ENCODE data around the gene GRAP. TPM values are rescaled to one million over a fixed set of nuclear protein-coding genes. Genes with fewer than 3 reads are reported as not detected.
"Not testable (repeated sequence)": the region's sequence is repeated elsewhere in the genome, so short reads cannot be mapped to it uniquely, and the experiment has no call there.

GRAP gene
- total and polyA plus RNA-seq, 9 donors = 0.61 to 7.2 (median 2.5) TPM

DNA sequence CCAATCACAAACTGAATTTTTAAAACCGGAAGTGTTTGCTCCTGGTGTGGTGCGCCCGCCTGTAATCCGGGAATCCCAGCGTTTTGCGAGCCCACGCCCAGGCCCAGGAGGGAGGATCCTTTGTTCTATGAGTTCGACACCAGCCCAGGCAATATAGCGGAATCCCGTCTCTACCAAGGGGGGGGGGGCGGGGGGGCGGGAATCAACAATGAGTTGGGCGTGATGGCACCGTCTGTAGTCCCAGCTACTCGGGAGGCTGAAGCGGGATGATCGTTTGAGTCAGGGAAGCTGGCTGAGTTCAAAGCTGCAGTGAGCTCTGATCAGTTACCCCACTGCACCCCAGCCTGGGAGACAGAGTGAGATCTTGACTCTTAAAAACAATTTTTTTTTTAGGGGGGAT lies 17.6 kb upstream of the GRAP start:
- H3K9me3 ChIP-seq; H3K4me3 ChIP-seq; H3K27me3 ChIP-seq; H3K36me3 ChIP-seq; intact Hi-C loops (cut with DNase I); H3K27ac ChIP-seq; H3K4me1 ChIP-seq (ENCODE audit: insufficient read depth): not testable (repeated sequence)
- WGBS, 3 donors = 0% methylated on average over 9 to 10 of the region's 17 CpGs; no CpG with 5 or more reads in 1 of the 3 donors
- DNase-seq = peak; percentile 5 to 51 (median 33)

DNA sequence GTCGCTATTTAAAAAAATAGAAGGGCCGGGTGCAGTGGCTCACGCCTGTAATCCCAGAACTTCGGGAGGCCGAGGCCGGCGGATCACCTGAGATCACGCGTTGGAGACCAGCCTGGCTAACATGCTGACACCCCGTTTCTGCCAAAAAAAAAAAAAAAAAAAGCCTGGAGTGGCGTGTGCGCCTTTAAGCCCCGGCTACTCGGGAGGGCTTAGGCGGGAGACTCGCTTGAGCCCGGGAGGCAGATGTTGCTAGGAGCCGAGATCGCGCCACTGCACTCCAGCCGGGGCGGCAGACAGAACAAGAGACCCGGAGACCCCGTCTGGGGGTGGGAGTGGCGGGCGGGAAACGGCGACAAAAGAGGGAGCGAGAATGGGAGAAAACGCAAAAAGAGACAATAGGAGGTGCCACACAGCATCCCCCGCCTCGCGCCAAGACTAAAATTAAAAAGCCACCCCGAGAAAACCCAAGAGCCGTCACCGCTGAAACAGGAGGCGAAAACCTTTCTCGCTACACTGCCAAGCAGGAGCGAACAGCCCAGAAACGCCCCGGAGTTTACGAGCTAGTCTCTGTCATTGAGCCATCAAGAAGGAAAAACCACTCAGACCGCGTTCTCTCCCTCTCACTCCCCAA lies 16.7 kb upstream of the GRAP start:
- H3K4me3 ChIP-seq; H3K9me3 ChIP-seq; intact Hi-C loops (cut with DNase I); H3K4me1 ChIP-seq (ENCODE audit: insufficient read depth); H3K27me3 ChIP-seq; H3K36me3 ChIP-seq: not testable (repeated sequence)
- DNase-seq = peak; percentile 49 to 81 (median 78)
- H3K27ac ChIP-seq = peak overlapping the region in 1 of 2 donors; percentile 79
- peak; percentile 37 for TF ChIP-seq POLR2A (IDR thresholded peaks at IDR 0.05)
- 0% methylated on average over 31 of the region's 44 CpGs; no CpG with 5 or more reads in 2 of the 3 donors for WGBS, 3 donors

DNA sequence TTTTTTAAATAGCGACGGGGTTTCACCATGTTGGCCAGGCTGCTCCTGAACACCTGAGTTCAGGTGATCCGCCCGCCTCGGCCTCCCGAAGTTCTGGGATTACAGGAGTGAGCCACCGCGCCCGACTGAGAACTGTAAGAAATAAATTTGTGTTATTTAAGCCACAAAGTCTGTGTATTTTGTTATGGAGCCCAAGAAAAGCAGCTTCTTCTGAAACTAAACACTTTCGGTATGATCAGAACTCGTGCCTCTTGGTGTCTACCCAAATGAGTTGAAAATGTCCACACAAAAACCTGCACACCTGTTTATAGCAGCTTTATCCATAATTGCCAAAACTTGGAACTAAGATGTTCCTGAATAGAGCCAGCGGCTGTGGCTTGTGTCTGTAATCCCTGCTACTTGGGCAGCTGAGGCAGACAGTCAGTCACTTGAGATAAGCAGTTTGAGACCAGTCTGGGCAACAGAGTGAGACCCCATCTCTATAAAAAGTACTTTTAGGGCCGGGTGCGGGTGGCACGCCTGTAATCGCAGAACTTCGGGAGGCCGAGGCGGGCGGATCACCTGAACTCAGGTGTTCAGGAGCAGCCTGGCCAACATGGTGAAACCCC lies 16.1 kb upstream of the GRAP start:
- H3K4me3 ChIP-seq; H3K27me3 ChIP-seq; H3K9me3 ChIP-seq; intact Hi-C loops (cut with DNase I); H3K27ac ChIP-seq; H3K36me3 ChIP-seq; DNase-seq; H3K4me1 ChIP-seq (ENCODE audit: insufficient read depth): not testable (repeated sequence)
- WGBS, 3 donors = no CpG with 5 or more reads among the region's 20 CpGs

DNA sequence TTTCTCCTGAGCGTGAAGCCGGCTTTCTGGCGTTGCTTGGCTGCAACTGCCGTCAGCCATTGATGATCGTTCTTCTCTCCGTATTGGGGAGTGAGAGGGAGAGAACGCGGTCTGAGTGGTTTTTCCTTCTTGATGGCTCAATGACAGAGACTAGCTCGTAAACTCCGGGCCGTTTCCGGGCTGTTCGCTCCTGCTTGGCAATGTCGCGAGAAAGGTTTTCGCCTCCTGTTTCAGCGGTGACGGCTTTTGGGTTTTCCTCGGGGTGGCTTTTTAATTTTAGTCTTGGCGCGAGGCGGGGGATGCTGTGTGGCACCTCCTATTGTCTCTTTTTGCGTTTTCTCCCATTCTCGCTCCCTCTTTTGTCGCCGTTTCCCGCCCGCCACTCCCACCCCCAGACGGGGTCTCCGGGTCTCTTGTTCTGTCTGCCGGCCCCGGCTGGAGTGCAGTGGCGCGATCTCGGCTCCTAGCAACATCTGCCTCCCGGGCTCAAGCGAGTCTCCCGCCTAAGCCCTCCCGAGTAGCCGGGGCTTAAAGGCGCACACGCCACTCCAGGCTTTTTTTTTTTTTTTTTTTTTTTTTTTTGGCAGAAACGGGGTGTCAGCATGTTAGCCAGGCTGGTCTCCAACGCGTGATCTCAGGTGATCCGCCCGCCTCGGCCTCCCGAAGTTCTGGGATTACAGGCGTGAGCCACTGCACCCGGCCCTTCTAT lies 15.4 kb upstream of the GRAP start:
- H3K4me3 ChIP-seq = not testable (repeated sequence)

DNA sequence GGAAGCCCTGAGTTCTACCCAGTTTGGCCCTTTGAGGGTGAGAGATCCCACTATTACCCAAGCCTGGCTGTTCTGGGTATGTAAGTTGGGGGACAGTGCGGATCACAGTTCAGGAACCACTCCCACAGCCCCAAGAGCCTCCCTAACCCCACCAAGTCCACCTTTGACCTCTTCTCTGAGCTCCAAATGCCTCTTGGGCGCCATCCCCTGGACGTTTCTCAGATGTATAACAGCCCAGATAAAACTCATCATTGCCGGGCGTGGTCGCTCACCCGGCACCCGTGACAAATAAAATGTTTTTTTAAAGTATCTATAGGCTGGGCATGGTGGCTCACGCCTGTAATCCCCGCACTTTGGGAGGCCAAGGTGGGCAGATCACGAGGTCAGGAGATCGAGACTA lies 8.7 kb upstream of the GRAP start:
- no CpG with 5 or more reads among the region's 12 CpGs for WGBS, 3 donors
- H3K9me3 ChIP-seq; H3K27me3 ChIP-seq; H3K4me1 ChIP-seq (ENCODE audit: insufficient read depth); DNase-seq; intact Hi-C loops (cut with DNase I); H3K4me3 ChIP-seq; H3K36me3 ChIP-seq; H3K27ac ChIP-seq: not testable (repeated sequence)

More for the DNA sequence above, 15.4 kb upstream of the GRAP start:
- WGBS, 3 donors = 0% methylated on average over 1 to 18 of the region's 51 CpGs; no CpG with 5 or more reads in 1 of the 3 donors
- intact Hi-C loops (cut with DNase I); H3K36me3 ChIP-seq; H3K9me3 ChIP-seq; H3K4me1 ChIP-seq (ENCODE audit: insufficient read depth); H3K27me3 ChIP-seq: not testable (repeated sequence)
- DNase-seq = peak; percentile 49 to 80 (median 67)
- peak overlapping the region in 1 of 2 donors; percentile 66 for H3K27ac ChIP-seq

DNA sequence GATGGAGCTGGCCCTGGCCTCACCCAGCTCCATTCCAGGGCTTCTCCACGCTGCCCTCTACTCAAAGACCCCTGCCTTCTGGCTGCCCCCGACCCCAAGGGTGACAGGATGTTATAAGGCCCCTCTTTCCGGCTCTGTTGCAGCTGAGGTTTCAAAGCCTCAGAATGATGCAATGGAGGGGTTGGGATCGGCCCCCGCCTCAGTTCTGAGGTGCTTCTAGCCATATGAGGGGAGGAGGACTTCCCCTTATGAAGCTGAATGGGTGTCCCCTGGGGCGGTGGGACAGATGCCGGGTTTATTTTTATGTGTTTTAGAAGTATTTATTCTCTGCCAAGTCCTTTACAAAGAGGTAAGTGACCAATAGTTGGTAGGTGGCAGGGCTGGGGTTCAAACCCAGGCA lies 2.1 kb upstream of the GRAP start:
- H3K36me3 ChIP-seq; H3K4me1 ChIP-seq (ENCODE audit: insufficient read depth); DNase-seq; H3K27me3 ChIP-seq; H3K27ac ChIP-seq; H3K4me3 ChIP-seq; H3K9me3 ChIP-seq; intact Hi-C loops (cut with DNase I): not testable (repeated sequence)
- 66% methylated on average over 2 of the region's 7 CpGs; no CpG with 5 or more reads in 2 of the 3 donors for WGBS, 3 donors

DNA sequence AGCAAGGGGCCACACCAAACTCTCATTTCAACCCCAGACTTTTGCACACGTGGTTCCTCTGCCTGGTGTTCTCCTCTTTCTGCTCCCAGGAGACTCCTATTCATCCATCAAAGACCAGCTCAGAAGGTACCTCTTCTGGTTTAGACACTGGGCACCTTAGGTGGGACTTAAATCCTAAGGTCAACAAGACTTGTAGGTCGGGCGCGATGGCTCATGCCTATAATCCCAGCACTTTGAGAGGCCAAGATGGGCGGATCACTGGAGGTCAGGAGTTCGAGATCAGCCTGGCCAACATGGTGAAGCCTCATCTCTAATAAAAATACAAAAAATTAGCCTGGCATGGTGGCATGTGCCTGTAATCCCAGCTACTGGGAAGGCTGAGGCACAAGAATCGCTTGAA lies 753 bp upstream of the GRAP start:
- H3K27me3 ChIP-seq; H3K36me3 ChIP-seq; H3K4me1 ChIP-seq (ENCODE audit: insufficient read depth); H3K9me3 ChIP-seq; H3K4me3 ChIP-seq; intact Hi-C loops (cut with DNase I); H3K27ac ChIP-seq: not testable (repeated sequence)
- DNase-seq = peak in 1 of 5 donors; percentile 3
- 97 to 100% (median 97%) methylated on average over 5 of the region's 7 CpGs for WGBS, 3 donors

DNA sequence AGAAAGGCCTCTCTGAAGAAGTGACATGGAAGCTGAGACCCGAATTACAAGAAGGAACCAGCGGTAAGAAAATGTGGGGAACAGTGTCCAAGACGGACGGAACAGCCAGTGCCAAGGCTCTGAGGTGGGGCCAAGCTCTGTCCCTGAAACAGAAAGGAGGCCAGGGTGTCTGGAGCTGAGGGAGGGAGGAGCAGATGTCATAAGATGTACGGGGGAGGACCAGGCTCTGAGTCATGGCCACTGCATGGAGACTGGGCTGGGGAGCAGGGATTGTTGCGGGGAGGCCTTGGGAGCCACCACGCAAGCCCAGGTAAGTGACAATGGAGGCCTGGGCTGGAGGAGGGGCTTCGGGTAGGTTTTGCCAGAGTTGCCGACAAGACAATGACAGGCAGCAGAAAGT lies 2.1 kb downstream of the GRAP start:
- intact Hi-C loops (cut with DNase I); H3K4me3 ChIP-seq; H3K36me3 ChIP-seq; H3K27ac ChIP-seq; H3K4me1 ChIP-seq (ENCODE audit: insufficient read depth); DNase-seq; H3K27me3 ChIP-seq; H3K9me3 ChIP-seq: not testable (repeated sequence)
- no CpG with 5 or more reads among the region's 9 CpGs for WGBS, 3 donors

DNA sequence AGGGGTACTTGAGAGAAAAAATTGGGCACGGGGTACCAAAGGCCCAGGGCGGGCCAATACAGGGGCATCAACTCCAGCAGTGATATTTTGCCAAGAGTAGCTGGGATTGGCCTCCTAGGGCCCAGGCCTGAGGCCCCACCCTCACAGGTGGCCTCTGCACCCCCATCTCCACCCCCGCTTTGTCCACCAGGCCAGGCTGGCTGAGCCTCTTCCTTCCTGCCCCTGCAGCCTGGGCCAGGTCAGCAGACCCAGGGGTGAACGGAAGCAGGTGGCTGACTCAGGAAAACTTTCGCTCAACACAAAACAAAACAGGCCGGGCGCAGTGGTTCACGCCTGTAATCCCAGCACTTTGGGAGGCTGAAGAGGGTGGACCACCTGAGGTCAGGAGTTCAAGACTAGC lies 3.7 kb downstream of the GRAP start:
- H3K27me3 ChIP-seq; H3K4me3 ChIP-seq; H3K27ac ChIP-seq; intact Hi-C loops (cut with DNase I); H3K9me3 ChIP-seq; H3K36me3 ChIP-seq; H3K4me1 ChIP-seq (ENCODE audit: insufficient read depth); DNase-seq: not testable (repeated sequence)
- WGBS, 3 donors = no CpG with 5 or more reads among the region's 8 CpGs

DNA sequence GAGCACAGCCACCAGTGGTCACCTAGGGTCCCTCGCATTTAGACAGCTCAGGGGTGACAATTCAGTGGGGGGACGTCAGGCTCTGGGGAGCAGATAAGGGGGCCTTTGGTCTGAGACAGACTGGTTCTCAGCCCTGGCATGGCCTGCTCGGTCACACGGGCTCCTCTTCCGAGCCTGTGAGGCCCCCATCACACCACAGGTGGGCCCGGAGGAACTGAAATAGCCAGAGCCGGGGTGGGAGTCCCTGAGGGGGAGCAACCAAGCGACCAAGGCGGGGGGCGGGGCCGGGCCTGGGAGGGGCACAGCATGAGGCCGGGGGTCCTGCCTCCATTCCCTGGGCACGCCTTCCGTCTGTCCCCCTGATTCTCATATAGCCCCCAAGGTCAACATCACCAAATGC lies 4.4 kb downstream of the GRAP start:
- intact Hi-C loops (cut with DNase I); H3K36me3 ChIP-seq: not testable (repeated sequence)
- no CpG with 5 or more reads among the region's 14 CpGs for WGBS, 3 donors

DNA sequence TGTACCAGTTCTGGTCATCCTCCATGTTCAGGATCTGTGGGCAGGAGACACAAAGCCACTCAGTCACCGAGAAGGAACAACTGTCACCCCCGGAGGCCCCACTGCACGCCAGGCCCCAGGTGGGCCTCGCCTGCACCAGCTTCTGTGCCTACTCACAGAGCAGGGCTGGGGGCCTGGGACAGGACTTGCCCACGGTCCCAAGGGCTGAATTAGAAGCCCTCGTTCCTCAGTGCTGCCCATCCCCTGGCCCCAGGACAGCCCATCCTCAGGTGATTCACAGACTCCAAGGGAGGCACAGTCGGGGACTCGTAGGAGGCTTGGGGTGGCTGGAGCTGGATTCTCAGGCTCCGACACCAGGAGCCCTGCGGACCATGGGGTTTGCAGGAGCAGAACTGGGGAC lies 4.9 kb downstream of the GRAP start:
- H3K4me3 ChIP-seq; DNase-seq; H3K9me3 ChIP-seq; H3K36me3 ChIP-seq; H3K4me1 ChIP-seq (ENCODE audit: insufficient read depth); H3K27ac ChIP-seq; intact Hi-C loops (cut with DNase I); H3K27me3 ChIP-seq: not testable (repeated sequence)
- WGBS, 3 donors = 90 to 97% methylated on average over 2 to 3 of the region's 10 CpGs; no CpG with 5 or more reads in 1 of the 3 donors

More for the DNA sequence above, 4.4 kb downstream of the GRAP start:
- not testable (repeated sequence) for H3K4me1 ChIP-seq (ENCODE audit: insufficient read depth); H3K9me3 ChIP-seq; H3K27ac ChIP-seq; DNase-seq; H3K27me3 ChIP-seq; H3K4me3 ChIP-seq

DNA sequence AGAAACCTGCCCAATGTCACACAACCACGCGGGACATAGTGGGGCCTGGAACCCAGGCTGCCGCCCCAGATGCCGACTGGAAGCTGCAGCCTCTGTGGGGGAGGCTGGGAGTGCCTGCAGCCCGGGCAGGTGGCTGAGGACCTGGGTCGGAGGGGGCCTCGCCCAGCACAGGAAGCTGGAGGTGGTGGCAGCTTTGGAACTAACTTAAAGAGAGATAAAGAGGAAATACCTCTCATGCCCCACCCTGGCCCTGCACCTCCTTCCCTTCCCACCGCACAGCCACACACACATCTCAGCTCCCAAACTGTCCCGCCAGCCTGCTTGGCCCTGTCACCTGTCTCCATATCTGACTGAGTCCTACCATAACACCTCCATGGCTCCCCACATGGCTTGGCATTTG lies 6.4 kb downstream of the GRAP start:
- H3K4me3 ChIP-seq; H3K4me1 ChIP-seq (ENCODE audit: insufficient read depth); DNase-seq; intact Hi-C loops (cut with DNase I); H3K27ac ChIP-seq; H3K27me3 ChIP-seq; H3K9me3 ChIP-seq; H3K36me3 ChIP-seq: not testable (repeated sequence)
- WGBS, 3 donors = no CpG with 5 or more reads among the region's 9 CpGs

Measured in ovary (tissue), 9 donors.